Caki2 (cell line): ENCODE measurements around the gene NOC2L. TPM values are rescaled to one million over a fixed set of nuclear protein-coding genes. Genes with fewer than 3 reads are reported as not detected.
"Not testable (repeated sequence)": the region's sequence is repeated elsewhere in the genome, so short reads cannot be mapped to it uniquely, and the experiment has no call there.

ENCODE experiments used
- DNase-seq: peaks from one replicate; pipeline ENCODE4 v3.0.0-alpha.2; 2015; ENCODE audit warnings: low read depth
- in situ Hi-C: cut with HindIII; loops from 2 replicates; pipeline ENCODE4 v1.10.0; 2016; ENCODE audit warnings: low sequenced_read_pairs, low pct_unique_long_range_greater_than_20kb, mixed read lengths
- total RNA-seq: library from RNA; depleted of rRNA; stranded (reverse); fragments of >200 nt; shearing (Covaris generic); gene quantifications from 2 replicates; pipeline ENCODE4 v1.2.3, GENCODE V29; 2014; ENCODE audit warnings: low replicate concordance; rRNA removed

NOC2L gene
- total RNA-seq, 1 experiment from 2014 or later, result 140 TPM

- DNase-seq, result no peak
- in situ Hi-C loops, result no loop called here
These were observed 55.3 kb downstream of the NOC2L start for GRCh38 chr1:903721-904271.

- in situ Hi-C loops, result no loop called here
- no peak for DNase-seq
These were observed 55.8 kb downstream of the NOC2L start for GRCh38 chr1:903305-903704.

GRCh38 chr1:902802-903201 lies 56.3 kb downstream of the NOC2L start:
- DNase-seq, result no peak
- in situ Hi-C loops, result no loop called here

GRCh38 chr1:901108-901859 lies 57.8 kb downstream of the NOC2L start:
- DNase-seq, result no peak
- in situ Hi-C loops, result no loop called here

- no peak for DNase-seq
- in situ Hi-C loops, result no loop called here
These were observed 59.3 kb downstream of the NOC2L start for GRCh38 chr1:899636-900317.

GRCh38 chr1:897951-898350 lies 61.1 kb downstream of the NOC2L start:
- DNase-seq, in situ Hi-C loops: not testable (repeated sequence)

GRCh38 chr1:897226-897625 lies 61.8 kb downstream of the NOC2L start:
- in situ Hi-C loops, result no loop called here
- DNase-seq, result no peak

Other genes with a start within 250 kb of the NOC2L start
- 69.4 and 98.9 TPM in 2 replicates for gene SAMD11, start 35.3 kb downstream of the NOC2L start, total RNA-seq
- 3.3 and 7.4 TPM in 2 replicates for gene KLHL17, start 1.3 kb upstream of the NOC2L start, total RNA-seq
- 0.17 and 2.3 TPM in 2 replicates for gene PLEKHN1, start 7.2 kb upstream of the NOC2L start, total RNA-seq
- 0.20 TPM in 1 of 2 replicates, not detected in the other for gene PERM1, start 22.8 kb upstream of the NOC2L start, total RNA-seq
- 45.3 and 73.0 TPM in 2 replicates for gene HES4, start 40.8 kb upstream of the NOC2L start, total RNA-seq
- gene ISG15, start 54.2 kb upstream of the NOC2L start, total RNA-seq, result 129 and 152 TPM in 2 replicates
- gene AGRN, start 60.9 kb upstream of the NOC2L start, total RNA-seq, result 246 and 278 TPM in 2 replicates
- not detected in 2 replicates for gene RNF223, start 115.0 kb upstream of the NOC2L start, total RNA-seq
- gene C1orf159, start 156.8 kb upstream of the NOC2L start, total RNA-seq, result 19.1 and 26.6 TPM in 2 replicates
- not detected in 2 replicates for gene TTLL10, start 214.6 kb upstream of the NOC2L start, total RNA-seq
- not detected in 2 replicates for gene TNFRSF18, start 247.3 kb upstream of the NOC2L start, total RNA-seq